Stimulated activated CD4-positive, alpha-beta T cell treated with anti-CD3 and anti-CD28 coated beads, Interleukin-12 subunit alpha, Interleukin-12 subunit beta, amount 100 ng/mL, for 24 hours (primary cell): ENCODE measurements around the gene BAG1.

ENCODE experiments used
- DNase-seq, 2 experiments: peaks; one replicate each; pipeline ENCODE4 v3.0.0-alpha.2; 2020; ENCODE audit warnings: low read depth in 2 of 2

The BAG1 gene

GRCh38 chr9:33273972-33274328 lies 9.4 kb upstream of the BAG1 start:
- no peak for DNase-seq

GRCh38 chr9:33273266-33273971 lies 8.9 kb upstream of the BAG1 start:
- DNase-seq, result no peak

GRCh38 chr9:33272061-33272460 lies 7.6 kb upstream of the BAG1 start:
- no peak for DNase-seq

GRCh38 chr9:33270146-33270545 lies 5.6 kb upstream of the BAG1 start:
- DNase-seq, result no peak

- no peak for DNase-seq
Measured at GRCh38 chr9:33267151-33267767, 2.8 kb upstream of the BAG1 start.

GRCh38 chr9:33265211-33265865 lies 830 bp upstream of the BAG1 start:
- DNase-seq, result no peak

GRCh38 chr9:33264003-33264472 lies 470 bp downstream of the BAG1 start:
- DNase-seq, result peak; percentile 7 to 32

- DNase-seq, result no peak
Measured at GRCh38 chr9:33263131-33264002, 1.1 kb downstream of the BAG1 start.

- no peak for DNase-seq
Measured at GRCh38 chr9:33260372-33260771, 4.1 kb downstream of the BAG1 start.

GRCh38 chr9:33257276-33257675 lies 7.2 kb downstream of the BAG1 start:
- no peak for DNase-seq

GRCh38 chr9:33256236-33256635 lies 8.3 kb downstream of the BAG1 start:
- DNase-seq, result no peak

GRCh38 chr9:33255471-33255870 lies 9.0 kb downstream of the BAG1 start:
- DNase-seq, result no peak

- DNase-seq, result no peak
Measured at GRCh38 chr9:33255014-33255413, 9.5 kb downstream of the BAG1 start.

GRCh38 chr9:33254211-33254610 lies 10.3 kb downstream of the BAG1 start:
- no peak for DNase-seq

GRCh38 chr9:33250458-33250995 lies 14.0 kb downstream of the BAG1 start:
- no peak for DNase-seq

- DNase-seq, result no peak
Measured at GRCh38 chr9:33249983-33250382, 14.5 kb downstream of the BAG1 start.

GRCh38 chr9:33249087-33249658 lies 15.3 kb downstream of the BAG1 start:
- DNase-seq, result no peak

- DNase-seq, result no peak
Measured at GRCh38 chr9:33248606-33249005, 15.9 kb downstream of the BAG1 start.

- DNase-seq, result no peak
Measured at GRCh38 chr9:33246269-33246860, 18.1 kb downstream of the BAG1 start.

GRCh38 chr9:33245341-33245740 lies 19.2 kb downstream of the BAG1 start:
- DNase-seq, result no peak

- DNase-seq, result no peak
Measured at GRCh38 chr9:33244137-33244784, 20.2 kb downstream of the BAG1 start.
